Stimulated activated CD4-positive, alpha-beta T cell treated with anti-CD3 and anti-CD28 coated beads, Interleukin-15, amount 100 ng/mL, for 48 hours (primary cell): ENCODE data around the gene PSMD11.

ENCODE experiments used
- DNase-seq, 2 donors: peaks; one replicate each; pipeline ENCODE4 v3.0.0-alpha.2; 2020; ENCODE audit warnings: low read depth in 2 of 2

PSMD11 gene

DNA sequence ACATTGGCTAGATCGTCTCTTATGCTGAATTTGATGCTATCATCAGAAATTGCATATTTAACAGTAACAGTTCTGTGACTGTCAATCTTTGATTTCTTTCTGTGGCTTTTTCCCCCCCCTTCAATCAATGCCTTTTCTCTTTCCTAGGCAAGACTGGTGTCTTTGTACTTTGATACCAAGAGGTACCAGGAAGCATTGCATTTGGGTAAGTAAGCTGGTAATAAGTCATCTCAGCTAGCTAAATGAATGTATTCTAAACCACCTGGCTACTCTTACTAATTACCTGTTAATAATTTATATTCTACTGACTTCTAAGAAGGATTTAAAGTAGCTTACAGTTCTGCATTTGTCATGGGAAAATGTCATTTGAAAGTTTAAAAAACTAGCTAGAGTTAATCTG is 20.1 kb downstream of the PSMD11 start:
- no peak for DNase-seq

DNA sequence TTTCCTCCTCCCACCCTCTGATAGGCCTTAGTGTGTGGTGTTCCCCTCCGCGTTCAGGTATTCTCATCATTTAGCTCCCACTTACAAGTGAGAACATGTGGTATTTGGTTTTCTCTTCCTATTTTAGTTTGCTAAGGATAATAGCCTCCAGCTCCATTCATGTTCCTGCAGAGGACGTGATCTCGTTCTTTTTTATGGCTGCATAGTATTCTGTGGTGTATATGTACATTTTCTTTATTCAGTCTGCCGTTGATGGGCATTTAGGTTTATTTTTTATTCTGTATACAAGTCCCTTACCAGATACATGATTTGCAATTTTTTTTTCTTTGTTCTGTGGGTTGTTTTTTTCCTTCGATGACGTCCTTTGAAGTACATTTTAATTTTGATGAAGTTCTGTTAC is 23.6 kb downstream of the PSMD11 start:
- DNase-seq: no peak

DNA sequence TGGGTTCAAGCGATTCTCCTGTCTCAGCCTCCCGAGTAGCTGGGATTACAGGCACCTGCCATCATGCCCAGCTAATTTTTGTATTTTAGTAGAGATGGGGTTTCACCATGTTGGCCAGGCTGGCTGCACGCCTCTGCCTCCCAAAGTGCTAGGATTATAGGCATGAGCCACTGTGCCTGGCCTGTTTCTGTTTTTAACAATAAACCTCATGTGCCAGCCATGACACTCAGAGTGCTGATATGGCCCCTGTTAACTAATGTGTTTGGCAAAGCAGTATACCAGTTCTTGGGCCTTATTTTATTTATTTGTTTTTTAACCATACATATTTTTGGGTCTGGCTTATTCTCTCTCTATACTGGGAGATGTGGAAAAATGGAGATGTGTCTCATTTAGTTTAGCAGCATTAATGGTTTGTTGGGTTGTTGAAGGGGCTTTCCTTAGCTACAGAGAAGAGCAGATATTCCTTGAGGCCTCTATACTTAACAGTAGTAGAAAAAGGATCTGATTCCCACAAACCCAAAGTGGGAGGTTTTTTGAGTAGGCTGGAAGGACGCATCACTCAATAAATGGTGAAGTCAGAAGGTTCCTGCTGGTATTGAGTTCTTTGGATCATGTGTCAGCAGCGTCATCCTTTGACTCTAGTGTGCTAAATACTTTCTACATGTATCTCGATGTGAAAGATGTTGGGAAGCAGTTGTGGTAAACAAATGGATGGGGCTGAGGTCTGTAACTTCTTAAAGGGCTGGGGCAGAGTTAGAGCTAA is 26.3 kb downstream of the PSMD11 start:
- no peak for DNase-seq

DNA sequence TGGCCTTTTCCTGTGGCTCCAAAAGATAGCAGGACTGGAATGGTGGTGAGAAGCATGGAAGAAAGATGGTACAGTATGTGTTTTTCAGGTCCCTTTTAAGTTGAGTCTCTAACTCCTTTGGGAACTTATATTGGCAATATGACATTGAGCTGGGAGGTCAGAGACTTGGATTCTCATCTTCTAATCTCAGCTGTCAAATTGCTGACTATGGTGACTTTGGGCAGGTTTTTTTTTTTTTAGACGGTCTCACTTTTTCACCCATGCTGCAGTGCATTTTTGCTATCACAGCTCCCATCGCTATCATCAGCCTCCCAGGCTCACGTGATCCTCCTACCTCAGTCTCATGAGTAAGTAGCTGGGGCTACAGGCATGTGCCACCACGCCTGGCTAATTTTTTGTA is 27.3 kb downstream of the PSMD11 start:
- no peak for DNase-seq

DNA sequence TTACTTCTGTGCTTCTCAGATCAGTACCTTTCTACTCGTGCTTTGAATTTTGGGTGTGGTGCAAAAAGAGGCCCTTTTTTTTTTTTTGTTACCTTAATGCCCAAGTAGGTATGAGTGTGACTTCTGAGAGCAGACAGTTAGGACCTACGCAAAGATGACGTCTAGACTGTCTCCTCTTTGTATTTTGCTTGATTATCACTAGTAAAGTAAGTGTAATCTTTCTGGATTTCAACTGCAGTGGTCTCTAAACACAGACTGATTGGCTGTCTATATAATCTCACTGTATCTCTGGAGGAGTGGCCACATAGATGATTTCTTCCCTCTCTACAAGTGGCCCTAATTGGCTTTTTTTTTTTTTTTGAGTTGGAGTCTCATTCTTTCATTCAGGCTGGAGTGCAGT is 30.9 kb downstream of the PSMD11 start:
- no peak for DNase-seq

DNA sequence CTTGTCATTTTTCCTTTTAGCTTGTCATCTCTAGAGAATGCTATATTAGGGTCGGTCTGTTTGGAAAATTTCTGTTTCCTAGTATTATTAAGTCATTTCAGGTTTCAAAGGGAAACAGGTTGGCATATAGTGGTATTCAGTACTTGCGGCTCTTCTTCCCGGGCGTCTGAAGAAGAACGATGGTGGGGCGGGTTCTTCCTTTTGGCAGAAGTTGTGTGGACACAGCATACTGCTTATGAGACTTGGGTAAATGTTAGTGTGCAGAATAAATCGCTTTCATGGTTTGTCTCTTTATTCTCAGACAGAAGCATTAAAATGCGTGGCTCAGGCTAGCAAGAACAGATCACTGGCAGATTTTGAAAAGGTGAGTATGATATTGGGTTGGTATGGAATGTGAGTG is 32.9 kb downstream of the PSMD11 start:
- no peak for DNase-seq

DNA sequence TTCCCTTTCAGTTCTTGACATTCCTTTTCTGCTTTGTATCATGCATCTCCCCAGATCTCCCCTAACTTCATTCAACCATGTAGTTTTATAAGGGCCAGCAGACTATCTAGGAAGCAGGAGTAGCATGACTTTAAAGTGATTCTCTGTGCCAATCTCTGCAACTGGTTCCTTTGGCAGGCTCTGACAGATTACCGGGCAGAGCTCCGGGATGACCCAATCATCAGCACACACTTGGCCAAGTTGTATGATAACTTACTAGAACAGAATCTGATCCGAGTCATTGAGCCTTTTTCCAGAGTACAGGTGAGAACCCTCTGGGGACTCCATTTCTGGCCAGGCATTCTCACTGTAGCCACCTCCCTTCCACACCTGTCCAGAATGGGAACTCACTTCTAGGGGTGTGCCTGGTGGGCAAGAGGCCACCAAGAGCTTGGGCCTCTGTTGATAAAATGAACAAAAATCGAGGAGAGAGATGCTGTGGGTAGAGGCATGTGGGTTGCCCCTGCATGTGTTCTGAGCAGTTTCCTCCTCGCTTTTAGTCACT is 34.8 kb downstream of the PSMD11 start:
- DNase-seq: no peak

DNA sequence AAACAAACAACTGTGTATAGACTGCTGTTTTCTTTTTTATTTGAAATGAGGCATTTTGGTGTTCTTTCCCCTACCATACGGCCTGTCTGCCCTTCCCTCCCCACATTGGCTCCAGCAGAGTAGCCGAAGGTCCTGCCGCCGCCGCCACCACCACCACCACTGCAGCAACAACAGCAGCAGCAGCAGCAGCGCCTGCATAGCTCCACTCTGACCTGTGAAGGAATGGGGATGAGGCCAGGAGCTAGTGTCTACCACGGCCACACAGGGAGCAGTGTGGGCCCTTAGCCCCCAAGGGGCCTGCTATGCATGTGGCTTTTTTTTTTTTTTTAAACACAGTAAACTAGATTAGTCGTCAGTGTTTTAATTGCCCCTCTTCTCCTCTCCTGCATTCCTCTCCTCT is 36.9 kb downstream of the PSMD11 start:
- no peak for DNase-seq

DNA sequence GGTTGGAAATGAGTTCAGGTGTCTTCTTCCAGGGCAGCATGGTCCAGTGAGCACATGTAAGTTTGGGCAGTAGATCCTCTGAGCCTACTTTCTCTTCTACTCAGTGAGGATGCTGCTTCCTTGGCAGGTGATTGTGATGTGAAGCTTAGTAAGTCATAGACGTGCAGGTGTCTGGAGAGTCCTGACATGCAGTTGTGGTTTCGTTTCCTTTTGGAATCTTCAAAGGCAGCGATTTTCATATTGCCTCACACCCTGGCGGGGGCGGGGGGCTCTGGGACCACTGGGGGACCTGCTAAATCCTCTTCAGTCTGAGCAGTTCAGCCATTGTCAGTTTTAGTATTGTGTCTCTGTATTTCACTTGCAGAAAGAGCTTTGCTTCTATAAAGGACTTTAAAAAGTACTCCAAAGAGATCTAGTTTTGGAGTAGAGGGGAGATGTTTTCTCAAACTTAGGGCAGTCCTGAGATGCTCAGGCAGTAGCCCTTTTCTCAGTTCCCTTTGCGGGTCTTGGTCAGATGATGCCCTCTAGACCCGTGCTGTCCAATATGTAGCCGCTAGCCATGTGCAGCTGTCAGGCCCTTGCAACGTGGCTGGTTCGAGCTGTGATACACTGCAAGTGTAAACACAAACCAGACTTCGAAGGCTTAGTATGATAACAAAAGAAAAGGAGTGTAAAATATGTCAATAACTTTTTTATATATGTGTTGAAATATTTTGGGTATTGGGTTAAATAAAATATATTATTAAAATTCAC is 38.4 kb downstream of the PSMD11 start:
- DNase-seq: no peak

DNA sequence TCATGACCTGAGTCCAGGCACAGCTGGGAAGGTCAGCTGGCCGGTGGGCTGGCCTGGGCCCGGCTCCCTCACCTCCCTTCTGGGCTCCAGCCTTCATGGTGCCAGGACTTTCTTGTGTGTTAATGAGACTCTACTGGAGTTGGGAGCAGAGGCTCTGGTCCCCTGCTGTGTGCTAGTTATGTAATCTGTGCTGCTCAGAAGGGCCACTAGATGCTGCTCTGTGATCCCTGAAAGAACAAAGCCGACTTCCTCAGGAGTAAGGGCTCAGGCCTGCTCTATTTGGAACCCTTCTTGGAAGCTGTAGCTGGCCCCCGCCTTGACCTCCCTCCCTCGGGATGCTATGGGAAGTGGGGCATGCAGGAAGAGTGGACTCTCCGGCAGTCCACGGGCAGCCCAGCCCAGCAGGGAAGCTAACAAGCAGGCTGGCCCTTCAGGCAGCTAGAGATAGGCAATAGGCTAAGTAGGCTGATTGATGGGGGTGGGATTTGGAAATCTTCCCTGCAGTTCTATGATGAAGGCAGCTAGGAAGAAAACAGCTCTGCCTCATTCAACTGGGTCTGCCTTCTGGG is 39.2 kb downstream of the PSMD11 start:
- no peak for DNase-seq

DNA sequence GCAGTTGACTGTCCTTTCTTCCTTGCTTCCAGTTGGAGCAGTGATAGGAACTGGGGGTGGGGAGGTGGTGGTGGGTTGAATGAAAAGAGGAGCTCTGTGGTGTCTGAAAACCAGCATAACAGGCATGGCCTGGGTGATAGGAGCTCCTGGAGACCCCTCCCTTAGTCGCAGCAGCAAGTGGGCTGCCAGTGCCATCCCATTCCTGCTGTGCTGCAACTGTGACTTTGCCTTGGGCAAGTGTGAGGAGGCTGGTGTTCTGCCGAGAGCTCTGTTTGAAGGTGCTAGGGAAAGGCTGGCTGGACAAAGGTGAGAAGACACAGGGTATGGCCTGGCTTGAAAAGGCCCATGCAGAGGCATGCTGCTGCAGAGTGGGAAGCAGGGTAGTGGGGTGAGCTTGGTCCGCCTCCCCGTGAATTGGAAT is 39.7 kb downstream of the PSMD11 start:
- no peak for DNase-seq

DNA sequence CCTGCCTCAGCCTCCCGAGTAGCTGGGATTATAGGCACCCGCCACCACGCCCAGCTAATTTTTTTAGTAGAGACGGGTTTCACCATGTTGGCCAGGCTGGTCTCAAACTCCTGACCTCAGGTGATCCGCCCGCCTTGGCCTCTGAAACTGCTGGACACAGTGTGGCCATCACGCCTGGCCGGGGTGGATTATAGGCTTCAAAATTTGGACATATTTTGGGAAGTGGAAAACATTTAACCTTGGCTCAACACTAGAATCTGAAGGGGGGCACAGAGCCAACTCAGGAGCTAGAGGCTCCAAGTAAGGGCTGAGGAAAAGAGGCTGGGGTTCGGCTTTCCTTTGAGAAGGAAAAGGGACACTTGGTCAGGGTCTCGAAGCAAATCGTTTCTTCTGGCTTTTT is 40.3 kb downstream of the PSMD11 start:
- no peak for DNase-seq

DNA sequence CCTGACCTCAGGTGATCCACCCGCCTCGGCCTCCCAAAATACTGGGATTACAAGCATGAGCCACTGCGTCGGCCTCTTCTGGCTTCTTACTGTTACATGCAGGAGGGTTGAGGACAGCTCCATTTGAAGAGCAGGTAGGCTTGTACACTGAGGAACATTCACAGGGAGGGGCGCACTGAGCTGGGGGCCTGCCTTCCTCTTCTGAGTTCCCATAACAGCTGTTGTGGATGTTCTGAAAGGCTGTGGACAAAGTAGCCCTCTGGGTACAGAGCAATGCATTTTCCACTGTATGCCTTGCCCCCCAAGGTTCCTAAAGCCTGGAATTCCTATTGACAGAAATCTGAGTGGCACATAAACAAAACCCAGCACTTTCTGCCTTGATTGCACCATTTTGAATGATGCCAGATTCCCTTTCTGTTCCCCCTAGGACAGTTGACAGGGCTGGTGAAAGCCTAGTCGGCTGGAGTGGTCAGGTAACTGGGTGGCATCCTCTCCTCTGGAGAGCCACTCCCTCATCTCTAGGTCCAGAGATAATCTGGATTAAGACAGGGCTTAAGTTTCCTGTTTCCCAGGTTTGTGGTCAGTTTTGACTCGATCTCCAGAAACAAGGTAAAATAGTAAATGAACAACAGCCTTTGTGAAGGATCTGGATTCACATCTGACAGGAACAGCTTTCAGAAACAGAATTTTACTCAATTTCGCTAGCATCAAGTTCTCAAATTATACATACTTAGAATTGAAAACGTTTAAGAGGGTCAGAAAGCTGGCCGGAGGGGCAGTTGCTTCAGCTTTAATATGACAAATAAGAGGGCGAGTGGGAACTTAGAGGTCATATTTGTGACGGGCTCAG is 41.2 kb downstream of the PSMD11 start:
- no peak for DNase-seq

DNA sequence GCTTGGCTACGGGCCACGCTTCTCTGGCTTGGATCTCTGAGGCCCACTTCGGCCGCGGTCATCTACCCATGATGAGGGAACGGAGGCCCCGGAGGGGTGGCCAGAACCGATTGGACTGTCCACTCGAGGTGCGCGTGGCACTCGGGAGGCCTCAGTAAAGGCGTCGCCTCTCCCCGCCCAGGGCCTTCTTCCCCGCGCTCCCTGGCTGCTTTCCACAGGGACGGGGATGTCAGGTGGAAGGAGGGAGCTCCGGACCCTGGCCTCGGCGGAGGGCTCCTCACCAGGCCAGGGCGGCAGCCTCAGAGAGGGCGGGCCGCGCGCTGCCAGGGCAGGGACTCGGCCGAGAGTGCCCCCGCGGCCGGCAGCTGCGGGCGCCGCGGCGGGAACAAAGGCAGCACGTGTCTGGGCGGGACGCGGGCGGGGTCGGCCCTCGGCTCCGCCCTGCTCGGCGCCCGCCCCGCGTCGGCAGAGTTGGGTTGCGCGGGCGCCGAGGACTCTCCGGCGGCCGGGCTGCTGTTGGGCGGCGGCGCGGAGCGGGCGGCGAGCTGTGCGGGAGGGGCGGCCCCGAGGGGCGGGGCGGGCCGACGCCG is 41.9 kb downstream of the PSMD11 start:
- no peak for DNase-seq

DNA sequence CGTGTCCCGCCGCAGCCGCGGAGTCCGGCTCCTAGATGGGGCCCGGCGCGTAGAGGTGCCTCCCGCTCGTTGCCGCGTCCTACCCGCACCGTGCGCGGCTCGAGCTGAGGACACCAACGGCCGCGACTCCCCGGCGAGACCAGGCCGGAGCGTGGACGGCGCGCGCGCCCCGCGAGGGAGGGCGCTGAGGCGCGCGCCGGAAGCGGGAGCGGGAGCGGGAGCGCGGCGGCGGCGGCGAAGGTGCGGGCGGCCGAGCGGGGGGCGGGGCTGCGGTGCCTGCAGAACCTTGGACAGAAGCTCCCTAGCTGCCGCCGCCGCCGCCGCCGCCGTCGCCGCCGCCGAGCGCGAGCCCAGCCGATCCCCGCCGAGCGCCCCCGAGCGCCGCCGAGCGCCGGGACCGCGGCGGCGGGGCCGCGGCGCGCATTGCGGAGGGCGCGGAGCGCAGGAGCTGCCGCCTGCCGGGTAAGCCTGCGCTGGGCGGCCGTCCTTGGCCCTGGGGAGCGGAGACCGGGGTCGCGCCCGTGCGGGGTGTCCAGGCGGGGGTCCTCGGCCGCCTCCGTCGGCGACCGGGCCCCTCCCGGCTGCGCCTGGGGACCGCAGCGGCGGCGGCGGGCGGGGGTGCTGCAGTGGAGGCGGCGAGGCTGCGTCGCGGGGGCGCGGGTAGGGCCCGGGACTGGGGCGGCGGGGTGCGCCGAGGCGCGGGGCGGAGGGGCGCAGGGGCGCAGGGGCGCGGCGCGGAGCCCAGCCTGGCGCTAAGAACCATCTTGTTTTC is 42.6 kb downstream of the PSMD11 start, which contains the start of gene CDK5R1:
TSS of gene CDK5R1 (plus strand) at position 293 of the 772 bp plus-strand sequence. CDS start 628 bp downstream, outside the sequence.
- peak; percentile 50 to 68 for DNase-seq

DNA sequence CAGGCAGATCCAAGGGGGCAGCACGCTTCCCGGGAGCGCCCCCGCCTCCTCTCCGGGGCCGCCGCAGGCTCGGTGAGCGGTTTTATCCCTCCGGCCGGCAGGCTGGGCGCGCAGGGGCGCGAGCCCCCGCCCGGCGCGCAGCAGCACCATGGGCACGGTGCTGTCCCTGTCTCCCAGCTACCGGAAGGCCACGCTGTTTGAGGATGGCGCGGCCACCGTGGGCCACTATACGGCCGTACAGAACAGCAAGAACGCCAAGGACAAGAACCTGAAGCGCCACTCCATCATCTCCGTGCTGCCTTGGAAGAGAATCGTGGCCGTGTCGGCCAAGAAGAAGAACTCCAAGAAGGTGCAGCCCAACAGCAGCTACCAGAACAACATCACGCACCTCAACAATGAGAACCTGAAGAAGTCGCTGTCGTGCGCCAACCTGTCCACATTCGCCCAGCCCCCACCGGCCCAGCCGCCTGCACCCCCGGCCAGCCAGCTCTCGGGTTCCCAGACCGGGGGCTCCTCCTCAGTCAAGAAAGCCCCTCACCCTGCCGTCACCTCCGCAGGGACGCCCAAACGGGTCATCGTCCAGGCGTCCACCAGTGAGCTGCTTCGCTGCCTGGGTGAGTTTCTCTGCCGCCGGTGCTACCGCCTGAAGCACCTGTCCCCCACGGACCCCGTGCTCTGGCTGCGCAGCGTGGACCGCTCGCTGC is 43.3 kb downstream of the PSMD11 start:
- no peak for DNase-seq

DNA sequence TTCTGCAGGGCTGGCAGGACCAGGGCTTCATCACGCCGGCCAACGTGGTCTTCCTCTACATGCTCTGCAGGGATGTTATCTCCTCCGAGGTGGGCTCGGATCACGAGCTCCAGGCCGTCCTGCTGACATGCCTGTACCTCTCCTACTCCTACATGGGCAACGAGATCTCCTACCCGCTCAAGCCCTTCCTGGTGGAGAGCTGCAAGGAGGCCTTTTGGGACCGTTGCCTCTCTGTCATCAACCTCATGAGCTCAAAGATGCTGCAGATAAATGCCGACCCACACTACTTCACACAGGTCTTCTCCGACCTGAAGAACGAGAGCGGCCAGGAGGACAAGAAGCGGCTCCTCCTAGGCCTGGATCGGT is 43.9 kb downstream of the PSMD11 start:
- no peak for DNase-seq

DNA sequence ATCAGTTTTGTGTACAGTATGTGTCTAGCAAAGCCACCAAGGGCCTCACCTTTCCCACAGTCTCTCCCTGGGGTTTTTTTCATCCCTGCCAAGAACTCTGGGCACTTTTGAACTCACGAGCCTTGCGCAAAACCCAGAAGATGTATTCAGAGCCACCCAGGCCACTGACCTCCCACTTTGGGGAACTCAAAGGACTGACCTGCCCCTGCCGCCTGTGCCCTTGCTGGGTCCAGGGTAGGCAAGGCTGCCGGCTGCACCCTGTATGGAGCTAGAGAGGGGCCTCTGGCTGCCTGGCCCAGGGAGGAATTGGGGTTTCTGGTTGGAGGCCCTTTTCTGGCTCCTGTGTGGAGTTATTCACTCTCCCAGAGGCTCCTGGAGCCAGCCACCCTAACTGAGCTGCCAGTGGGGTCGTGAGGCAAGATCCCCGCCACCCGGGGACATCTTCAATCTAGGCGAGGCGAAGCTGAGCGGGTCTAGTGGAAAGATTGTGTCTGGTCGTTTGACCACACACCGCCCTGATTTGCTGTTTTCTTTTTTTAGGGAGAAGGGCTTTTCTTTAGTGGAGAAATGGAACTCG is 44.4 kb downstream of the PSMD11 start:
- no peak for DNase-seq

DNA sequence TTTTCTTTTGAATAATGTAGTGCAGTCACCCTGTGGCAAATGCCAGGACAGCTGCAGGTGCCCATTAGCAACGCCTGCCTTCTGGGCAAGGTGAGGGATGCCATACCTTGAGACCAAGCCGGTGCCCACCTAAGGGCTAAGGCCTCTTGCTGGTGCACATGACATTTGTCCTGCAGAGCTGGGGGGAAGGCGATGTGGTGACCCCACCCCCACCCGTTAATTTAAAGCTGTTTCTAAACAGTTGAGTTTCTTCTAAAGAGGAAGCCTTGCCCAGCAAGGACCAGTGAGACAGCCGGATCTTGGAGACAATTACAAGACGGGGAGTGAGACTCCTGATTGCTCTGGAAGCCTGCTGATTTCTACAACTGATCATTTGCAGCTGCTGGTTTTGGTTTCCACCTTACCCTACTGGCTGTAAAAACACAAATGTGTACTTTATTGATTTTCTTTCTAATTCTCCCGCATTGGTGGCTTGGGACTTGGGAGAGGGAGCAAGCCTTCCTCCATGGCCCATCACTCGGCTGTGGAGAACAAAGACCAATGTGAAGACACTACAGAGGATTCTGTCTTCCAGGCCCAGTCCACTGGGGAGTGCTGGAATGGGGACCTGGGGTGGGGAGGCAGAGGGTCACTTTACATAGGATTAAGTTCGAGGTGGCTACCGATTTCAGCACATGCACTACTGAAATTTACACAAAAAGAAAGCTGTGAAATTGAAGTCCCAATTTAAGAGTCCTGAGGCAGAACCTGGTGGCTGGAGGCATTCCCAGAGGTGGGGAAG is 45.2 kb downstream of the PSMD11 start:
- no peak for DNase-seq
